ENCODE data around the gene MED17.

MED17 gene

DNA sequence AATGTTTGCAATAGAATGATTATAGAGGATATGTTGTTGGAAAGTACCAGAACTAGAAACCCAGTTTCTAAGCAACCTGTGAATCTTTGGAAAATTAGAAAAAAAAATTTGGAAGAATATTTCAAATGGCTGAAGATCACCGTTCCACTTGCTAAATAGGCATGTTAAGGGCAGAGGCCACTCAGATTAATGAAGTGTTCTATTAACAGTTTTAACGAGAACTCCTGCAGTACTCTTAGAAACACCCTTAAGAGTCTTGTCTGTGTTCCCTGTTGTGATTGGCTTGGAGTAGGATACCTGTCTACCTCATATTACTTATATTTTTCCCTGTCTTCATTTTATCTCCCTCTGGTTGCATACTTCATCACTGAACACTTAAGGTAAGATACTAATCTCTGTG lies 38.0 kb upstream of the MED17 start:
- H3K4me3 ChIP-seq (ENCODE audit: low read depth, low read length) = no peak overlapping the region
- no peak for DNase-seq (ENCODE audit: low read depth)
- TF ChIP-seq CTCF (IDR thresholded peaks at IDR 0.05; ENCODE audit: control insufficient read depth, extremely low read depth, insufficient read depth) = no peak

DNA sequence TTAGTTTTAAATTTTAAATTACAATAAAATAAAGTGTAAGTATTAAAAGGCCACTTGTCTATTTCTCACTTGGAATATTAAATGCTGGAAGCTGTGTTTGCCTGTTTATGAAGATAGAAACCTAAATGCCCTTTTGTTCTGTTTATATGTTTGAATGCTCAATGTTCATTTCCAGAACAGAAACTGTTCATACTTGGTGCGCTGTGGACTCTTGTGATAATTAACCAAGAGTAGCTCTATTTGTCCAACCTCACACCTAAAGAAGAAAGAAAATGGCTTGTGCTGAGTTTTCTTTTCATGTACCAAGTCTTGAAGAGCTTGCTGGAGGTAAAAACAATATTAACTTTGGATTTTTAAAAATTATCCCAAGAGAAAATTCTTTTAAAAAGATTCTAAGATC lies 37.0 kb upstream of the MED17 start:
- no peak for TF ChIP-seq CTCF (IDR thresholded peaks at IDR 0.05; ENCODE audit: control insufficient read depth, extremely low read depth, insufficient read depth)
- H3K4me3 ChIP-seq (ENCODE audit: low read depth, low read length) = no peak overlapping the region
- DNase-seq (ENCODE audit: low read depth) = no peak

GRCh38 chr11:93751001-93751400 lies 33.1 kb upstream of the MED17 start:
- H3K4me3 ChIP-seq (ENCODE audit: low read depth, low read length) = no peak overlapping the region
- no peak for DNase-seq (ENCODE audit: low read depth)
- TF ChIP-seq CTCF (IDR thresholded peaks at IDR 0.05; ENCODE audit: control insufficient read depth, extremely low read depth, insufficient read depth) = no peak

DNA sequence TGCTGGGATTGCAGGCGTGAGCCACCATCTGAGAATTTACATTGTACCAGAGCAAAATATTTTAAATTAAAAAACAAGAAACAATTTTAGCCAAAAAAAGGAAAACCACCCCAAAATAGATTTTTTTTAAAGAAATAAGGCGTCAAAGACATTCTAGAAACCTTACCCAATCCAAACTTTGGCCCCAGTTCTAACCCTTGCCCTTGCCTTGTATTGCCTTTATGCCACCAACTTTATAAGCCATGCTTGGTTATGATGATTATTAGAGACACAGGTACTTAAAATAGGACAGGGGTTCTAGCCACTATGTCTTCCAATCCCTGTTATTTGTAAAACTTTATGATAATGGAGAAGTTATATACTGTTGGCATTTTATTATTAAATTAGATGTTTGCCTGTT lies 30.8 kb upstream of the MED17 start:
- no peak overlapping the region for H3K4me3 ChIP-seq (ENCODE audit: low read depth, low read length)
- no peak for TF ChIP-seq CTCF (IDR thresholded peaks at IDR 0.05; ENCODE audit: control insufficient read depth, extremely low read depth, insufficient read depth)
- no peak for DNase-seq (ENCODE audit: low read depth)

GRCh38 chr11:93756748-93757147 lies 27.3 kb upstream of the MED17 start:
- H3K4me3 ChIP-seq (ENCODE audit: low read depth, low read length) = no peak overlapping the region
- no peak for DNase-seq (ENCODE audit: low read depth)
- TF ChIP-seq CTCF (IDR thresholded peaks at IDR 0.05; ENCODE audit: control insufficient read depth, extremely low read depth, insufficient read depth) = no peak

GRCh38 chr11:93757301-93757700 lies 26.8 kb upstream of the MED17 start:
- no peak overlapping the region for H3K4me3 ChIP-seq (ENCODE audit: low read depth, low read length)
- no peak for DNase-seq (ENCODE audit: low read depth)
- TF ChIP-seq CTCF (IDR thresholded peaks at IDR 0.05; ENCODE audit: control insufficient read depth, extremely low read depth, insufficient read depth) = no peak

Measured in LNCaP clone FGC (cell line).